Activated T-cell treated with anti-CD3 and anti-CD28 coated beads, Interleukin-2, amount 50 U/mL, for 24 hours (primary cell): ENCODE measurements around the gene MYO7A.

Source experiments
- DNase-seq: peaks from one replicate; pipeline ENCODE4 v3.0.0-alpha.2; 2020
- H3K27ac Mint-ChIP-seq: 2 replicates; pipeline ENCODE4 v1.8.0; 2020; ENCODE audit warnings: mild to moderate bottlenecking, mixed read lengths
- H3K27me3 Mint-ChIP-seq: 2 replicates; pipeline ENCODE4 v1.8.0; 2020; ENCODE audit warnings: mixed read lengths
- H3K36me3 Mint-ChIP-seq: 2 replicates; pipeline ENCODE4 v1.8.0; 2020; ENCODE audit warnings: low read depth, mixed read lengths
- H3K4me1 Mint-ChIP-seq: 2 replicates; pipeline ENCODE4 v1.8.0; 2020; ENCODE audit warnings: low read depth, mixed read lengths
- H3K4me3 Mint-ChIP-seq: 2 replicates; pipeline ENCODE4 v1.8.0; 2020; ENCODE audit warnings: mild to moderate bottlenecking, moderate library complexity, mixed read lengths
- H3K9me3 Mint-ChIP-seq: 2 replicates; pipeline ENCODE4 v1.8.0; 2020; ENCODE audit warnings: mixed read lengths

Gene MYO7A

DNA sequence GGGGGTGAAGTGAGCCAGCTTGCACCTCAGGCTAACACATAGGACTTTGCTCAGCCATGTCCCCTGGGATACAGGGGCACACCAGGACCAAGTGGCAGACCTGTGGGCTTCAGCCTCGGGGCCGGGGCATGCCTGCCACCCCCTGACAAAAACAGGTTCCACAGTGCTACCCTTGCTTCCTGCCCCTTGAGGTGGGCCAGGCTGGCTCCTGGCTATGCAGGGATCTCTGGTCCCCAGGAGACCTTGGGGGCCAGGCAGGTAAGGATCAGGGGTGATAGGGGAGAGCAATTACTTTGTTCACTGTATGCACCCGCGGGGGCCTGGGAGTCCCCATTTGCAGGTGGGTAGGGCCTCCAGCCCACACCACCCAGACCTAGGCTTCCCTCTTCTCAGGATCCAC, 2.4 kb upstream of the MYO7A start:
- Mint-ChIP-seq H3K36me3 (no peaks in the 10 kb centered on the region), H3K4me3 (no peak overlapping the region), H3K4me1 (peaks cover 14% of the 10 kb centered on the region), H3K9me3 (no peaks in the 10 kb centered on the region), H3K27ac (no peak overlapping the region), H3K27me3 (peaks cover 13% of the 10 kb centered on the region)
- no peak for DNase-seq

DNA sequence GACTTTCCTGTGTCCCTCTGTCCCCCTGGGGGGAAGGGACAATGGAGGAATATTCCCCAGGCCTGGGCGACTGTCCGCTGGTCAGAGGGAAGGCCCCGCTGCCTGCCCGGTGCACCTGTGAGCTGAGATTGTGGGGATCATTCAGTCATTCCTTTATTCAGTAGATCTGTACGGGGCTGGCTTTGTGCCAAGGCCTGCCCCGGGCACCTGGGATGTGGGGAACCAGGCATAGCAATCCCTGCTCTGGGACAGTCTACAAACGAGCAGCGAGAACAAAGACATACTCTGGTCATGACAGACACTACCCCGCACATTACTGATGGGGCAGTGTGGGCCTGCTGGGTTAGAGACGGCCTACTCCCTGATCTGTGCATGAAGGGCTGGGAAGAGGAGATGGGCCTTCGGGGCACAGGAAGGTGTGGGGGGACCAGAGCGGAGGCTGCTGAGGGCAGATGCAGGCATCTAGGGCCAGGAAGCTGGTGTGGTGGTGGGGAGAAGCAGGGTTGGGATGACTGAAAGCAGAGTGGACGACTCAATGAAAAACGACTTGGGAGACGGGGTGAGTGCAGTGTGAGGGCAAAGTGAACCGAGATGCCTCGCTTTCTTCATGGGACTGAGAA, 1.8 kb upstream of the MYO7A start:
- Mint-ChIP-seq H3K27me3 (peaks cover 13% of the 10 kb centered on the region), H3K4me3 (no peak overlapping the region), H3K27ac (no peak overlapping the region), H3K9me3 (no peaks in the 10 kb centered on the region), H3K4me1 (peaks cover 14% of the 10 kb centered on the region), H3K36me3 (no peaks in the 10 kb centered on the region)
- DNase-seq: no peak

DNA sequence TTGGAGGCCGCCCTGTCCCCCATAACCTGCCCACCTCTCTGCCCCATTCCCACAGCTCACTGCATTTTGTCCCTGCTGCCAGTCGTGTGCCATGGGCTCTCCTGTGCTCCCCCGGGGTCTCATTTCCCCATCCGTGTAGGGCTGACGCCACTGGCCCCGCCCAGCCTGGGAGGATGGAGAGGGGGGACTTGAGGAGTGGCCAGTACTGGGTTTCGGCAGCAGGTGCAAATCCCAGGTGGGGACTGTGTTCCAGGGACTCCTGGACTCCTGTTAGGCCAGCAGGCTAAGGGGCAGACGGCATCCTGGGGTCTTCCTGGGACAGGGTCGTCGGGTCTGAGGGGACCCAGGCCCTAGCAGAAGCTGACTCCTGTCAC, 1.2 kb upstream of the MYO7A start:
- Mint-ChIP-seq H3K27ac (no peak overlapping the region), H3K36me3 (no peaks in the 10 kb centered on the region), H3K4me3 (peak overlapping the region; percentile 45), H3K9me3 (no peaks in the 10 kb centered on the region), H3K27me3 (peaks cover 13% of the 10 kb centered on the region), H3K4me1 (peaks cover 14% of the 10 kb centered on the region)
- no peak for DNase-seq

DNA sequence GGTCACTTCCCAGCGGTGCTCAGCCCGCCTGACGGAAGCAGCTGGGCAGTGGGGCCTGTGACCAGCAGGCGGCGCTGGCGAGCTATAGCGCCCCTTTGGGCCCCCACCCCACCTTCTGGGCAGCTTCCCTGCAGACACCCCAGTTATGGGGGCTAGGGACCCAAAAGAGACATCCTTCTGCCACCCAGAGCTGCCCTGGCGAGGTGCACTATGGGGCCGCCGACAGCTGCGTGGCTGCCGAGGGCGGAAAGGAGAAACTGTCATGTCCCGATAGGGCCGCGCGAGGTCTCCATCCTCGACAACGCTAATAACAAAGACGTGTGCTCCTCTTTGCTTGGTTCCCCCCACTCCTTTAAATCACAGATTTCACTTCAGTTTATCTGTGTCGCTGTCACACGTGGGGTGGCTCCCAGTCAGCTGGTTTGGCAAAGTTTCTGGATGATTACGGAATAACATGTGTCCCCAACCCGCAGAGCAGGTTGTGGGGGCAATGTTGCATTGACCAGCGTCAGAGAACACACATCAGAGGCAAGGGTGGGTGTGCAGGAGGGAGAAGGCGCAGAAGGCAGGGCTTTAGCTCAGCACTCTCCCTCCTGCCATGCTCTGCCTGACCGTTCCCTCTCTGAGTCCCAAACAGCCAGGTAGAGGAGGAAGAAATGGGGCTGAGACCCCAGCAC, 673 bp upstream of the MYO7A start:
- peaks cover 14% of the 10 kb centered on the region for H3K4me1 Mint-ChIP-seq
- peak; percentile 82 for DNase-seq
- no peaks in the 10 kb centered on the region for H3K36me3 Mint-ChIP-seq
- peaks cover 13% of the 10 kb centered on the region for H3K27me3 Mint-ChIP-seq
- peak overlapping the region; percentile 45 for H3K4me3 Mint-ChIP-seq
- H3K27ac Mint-ChIP-seq: no peak overlapping the region
- H3K9me3 Mint-ChIP-seq: no peaks in the 10 kb centered on the region

DNA sequence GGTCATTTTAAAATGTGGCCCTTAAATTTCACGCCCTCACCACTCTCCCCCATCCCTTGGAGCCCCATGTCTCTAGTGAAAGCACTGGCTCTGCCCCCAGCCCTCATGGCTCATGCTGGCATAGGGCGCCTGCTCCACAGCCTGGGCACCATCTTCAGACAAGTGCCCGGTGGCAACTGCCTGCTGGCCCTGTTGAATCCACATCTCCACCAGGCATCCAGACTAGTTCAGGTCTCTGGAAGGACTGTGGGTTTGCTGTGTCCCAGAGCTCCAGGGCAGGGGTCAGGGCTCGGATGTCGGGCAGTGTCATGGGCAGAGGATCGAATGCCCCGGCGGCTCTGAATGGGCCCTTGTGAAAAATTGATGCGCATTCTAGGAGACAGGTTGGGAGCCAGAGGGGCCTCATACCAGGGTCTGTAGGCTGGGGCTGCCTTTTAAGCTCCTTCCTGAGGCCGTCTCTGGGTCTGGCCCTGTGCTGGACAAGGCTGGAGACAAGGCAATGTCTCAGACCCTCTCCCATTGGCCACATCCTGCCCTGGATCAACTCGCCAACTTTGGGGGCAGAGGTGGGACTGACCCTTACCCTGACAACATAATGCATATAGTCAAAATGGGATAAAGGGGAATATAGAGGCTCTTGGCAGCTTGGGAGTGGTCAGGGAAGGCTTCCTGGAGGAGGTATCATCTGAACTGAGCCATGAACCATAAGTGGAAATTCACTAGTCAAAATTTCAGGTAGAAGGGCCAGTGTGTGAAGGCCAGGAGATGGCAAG, 1.2 kb downstream of the MYO7A start:
- peaks cover 13% of the 10 kb centered on the region for H3K27me3 Mint-ChIP-seq

DNA sequence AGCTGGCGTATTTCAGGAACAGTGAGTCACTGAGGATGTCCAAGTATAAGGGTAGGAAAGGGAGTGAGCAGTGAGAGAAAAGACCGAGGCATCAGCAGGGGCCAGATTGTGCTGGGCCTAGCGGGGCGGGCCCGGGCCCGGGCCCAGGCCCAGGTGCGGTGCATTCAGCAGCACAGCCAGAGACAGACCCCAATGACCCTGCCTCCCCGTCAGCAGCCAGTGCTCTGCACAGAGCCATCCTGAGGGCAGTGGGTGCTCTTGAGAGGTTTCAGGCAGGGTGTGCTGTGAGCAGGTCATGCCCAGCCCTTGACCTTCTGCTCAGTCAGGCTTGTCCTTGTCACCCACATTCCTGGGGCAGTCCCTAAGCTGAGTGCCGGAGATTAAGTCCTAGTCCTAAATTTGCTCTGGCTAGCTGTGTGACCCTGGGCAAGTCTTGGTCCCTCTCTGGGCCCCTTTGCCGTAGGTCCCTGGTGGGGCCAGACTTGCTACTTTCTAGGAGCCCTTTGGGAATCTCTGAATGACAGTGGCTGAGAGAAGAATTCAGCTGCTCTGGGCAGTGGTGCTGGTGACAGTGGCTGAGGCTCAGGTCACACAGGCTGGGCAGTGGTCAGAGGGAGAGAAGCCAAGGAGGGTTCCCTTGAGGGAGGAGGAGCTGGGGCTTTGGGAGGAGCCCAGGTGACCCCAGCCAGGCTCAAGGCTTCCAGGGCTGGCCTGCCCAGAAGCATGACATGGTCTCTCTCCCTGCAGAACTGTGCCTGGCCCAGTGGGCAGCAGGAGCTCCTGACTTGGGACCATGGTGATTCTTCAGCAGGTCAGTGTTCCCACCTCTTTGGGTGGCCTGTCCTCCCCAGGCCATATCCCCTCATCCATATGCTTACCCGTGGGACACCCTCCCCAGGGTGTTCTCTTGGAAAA, 2.1 kb downstream of the MYO7A start:
- Mint-ChIP-seq H3K27me3 (peaks cover 13% of the 10 kb centered on the region), H3K4me1 (peaks cover 15% of the 10 kb centered on the region), H3K36me3 (no peaks in the 10 kb centered on the region), H3K27ac (no peak overlapping the region), H3K4me3 (no peak overlapping the region), H3K9me3 (no peaks in the 10 kb centered on the region)
- no peak for DNase-seq

More for the DNA sequence above, 1.2 kb downstream of the MYO7A start:
- Mint-ChIP-seq H3K4me1 (peaks cover 14% of the 10 kb centered on the region), H3K9me3 (no peaks in the 10 kb centered on the region), H3K27ac (no peak overlapping the region), H3K36me3 (no peaks in the 10 kb centered on the region), H3K4me3 (no peak overlapping the region)
- DNase-seq: no peak

DNA sequence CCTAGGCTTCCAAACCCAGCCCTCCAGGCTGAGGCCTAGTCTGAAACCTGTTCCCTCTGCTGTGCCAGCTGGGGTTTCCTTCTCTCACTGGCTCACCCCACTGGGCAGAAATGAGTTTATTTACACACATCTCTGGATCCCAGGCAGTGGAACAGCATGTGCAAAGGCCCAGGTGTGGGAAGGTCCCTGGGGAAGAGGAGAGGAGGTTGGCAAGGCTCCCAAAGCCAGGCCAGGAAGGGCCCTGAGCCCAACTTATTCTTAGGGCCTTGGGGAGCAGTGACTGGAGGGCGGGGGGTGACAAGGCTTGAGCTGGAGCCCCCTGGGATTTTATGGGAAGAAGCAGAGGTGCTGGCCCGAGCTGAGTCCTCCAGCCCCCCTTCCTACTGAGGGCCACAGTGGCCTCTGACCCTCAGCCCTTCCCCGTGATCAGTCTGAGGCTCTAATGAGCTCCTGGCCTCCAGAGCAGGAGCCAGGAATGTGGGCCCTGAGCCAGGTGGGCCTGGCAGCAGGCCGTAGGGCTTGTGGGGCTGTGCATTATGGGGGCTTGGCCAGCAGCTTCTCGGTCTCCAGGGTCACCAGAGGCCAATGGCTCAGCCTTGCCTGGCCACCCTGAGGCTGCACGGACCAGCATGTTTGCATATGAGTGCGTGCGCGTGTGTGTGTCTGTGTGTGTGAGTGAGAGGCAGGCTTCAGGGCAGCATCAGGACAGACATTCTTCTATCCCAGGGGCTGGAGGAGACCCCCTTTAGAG, 2.9 kb downstream of the MYO7A start:
- DNase-seq: no peak
- H3K9me3 Mint-ChIP-seq: no peaks in the 10 kb centered on the region
- H3K27me3 Mint-ChIP-seq: peaks cover 13% of the 10 kb centered on the region
- H3K4me3 Mint-ChIP-seq: no peak overlapping the region
- peaks cover 21% of the 10 kb centered on the region for H3K4me1 Mint-ChIP-seq
- H3K27ac Mint-ChIP-seq: no peak overlapping the region
- no peaks in the 10 kb centered on the region for H3K36me3 Mint-ChIP-seq

DNA sequence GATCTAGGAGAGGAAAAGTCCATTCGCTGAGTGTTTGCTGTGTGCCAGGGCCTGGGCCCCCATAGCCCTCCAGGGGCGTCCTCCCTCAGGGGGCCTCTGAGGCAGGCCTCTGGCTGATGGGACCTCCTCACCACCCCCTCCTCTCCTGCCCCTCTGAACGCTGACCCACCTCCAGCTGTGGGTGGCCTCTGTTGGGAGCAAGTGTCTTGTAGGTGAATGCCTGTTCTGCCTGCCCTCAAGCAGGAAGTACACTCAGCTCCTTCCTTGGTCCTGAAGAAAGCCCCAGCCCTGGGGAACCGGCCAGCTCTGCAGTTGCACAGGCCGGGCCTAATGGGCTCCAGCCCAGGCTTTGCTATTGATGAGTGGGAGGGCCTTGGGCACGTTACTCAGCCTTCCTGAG, 3.5 kb downstream of the MYO7A start:
- H3K27me3 Mint-ChIP-seq: peaks cover 10% of the 10 kb centered on the region
- peaks cover 24% of the 10 kb centered on the region for H3K4me1 Mint-ChIP-seq
- H3K4me3 Mint-ChIP-seq: no peak overlapping the region
- no peaks in the 10 kb centered on the region for H3K9me3 Mint-ChIP-seq
- DNase-seq: no peak
- H3K27ac Mint-ChIP-seq: no peak overlapping the region
- H3K36me3 Mint-ChIP-seq: no peaks in the 10 kb centered on the region

DNA sequence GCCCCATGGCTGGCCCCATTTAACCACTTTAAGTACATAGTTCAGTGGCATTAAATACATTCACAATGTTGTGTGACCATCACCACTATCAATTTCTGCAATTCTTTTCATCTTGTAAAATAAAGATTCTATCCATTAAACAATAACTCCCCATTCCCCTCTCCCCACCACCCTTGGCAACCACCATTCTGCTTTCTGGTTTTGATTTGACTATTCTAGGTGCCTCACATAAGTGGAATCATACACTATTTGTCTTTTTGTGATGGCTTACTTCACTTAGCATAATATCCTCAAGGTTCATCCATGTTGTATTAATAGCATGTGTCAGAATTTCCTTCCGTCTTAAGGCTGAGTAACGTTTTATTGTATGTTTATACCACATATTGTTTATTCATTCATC, 7.0 kb downstream of the MYO7A start:
- Mint-ChIP-seq H3K4me1 (peaks cover 12% of the 10 kb centered on the region), H3K27me3 (peaks cover 27% of the 10 kb centered on the region), H3K36me3 (no peaks in the 10 kb centered on the region), H3K4me3 (no peak overlapping the region), H3K9me3 (no peaks in the 10 kb centered on the region), H3K27ac (no peak overlapping the region)
- DNase-seq: no peak

DNA sequence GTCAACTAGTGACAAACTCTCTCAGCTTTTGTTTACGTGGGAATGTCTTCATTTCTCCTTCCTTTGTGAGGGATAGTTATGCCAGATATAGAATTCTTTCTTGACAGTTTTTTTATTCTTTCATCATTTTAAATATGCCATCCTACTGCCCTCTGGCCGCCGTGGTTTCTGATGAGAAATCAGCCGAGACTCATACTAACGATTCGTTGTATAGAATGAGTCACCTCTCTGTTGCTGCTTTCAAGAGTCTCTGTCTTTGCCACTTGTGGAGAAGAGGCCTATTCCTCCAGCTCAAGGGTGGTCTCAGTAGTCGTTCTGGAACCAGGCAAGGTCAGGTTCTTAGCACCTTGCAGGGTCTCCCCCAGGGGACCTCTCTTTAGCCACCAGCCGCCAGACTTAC, 8.0 kb downstream of the MYO7A start:
- no peak overlapping the region for H3K27ac Mint-ChIP-seq
- DNase-seq: no peak
- peaks cover 27% of the 10 kb centered on the region for H3K27me3 Mint-ChIP-seq
- H3K4me3 Mint-ChIP-seq: no peak overlapping the region
- no peaks in the 10 kb centered on the region for H3K9me3 Mint-ChIP-seq
- no peaks in the 10 kb centered on the region for H3K36me3 Mint-ChIP-seq
- H3K4me1 Mint-ChIP-seq: peaks cover 12% of the 10 kb centered on the region

DNA sequence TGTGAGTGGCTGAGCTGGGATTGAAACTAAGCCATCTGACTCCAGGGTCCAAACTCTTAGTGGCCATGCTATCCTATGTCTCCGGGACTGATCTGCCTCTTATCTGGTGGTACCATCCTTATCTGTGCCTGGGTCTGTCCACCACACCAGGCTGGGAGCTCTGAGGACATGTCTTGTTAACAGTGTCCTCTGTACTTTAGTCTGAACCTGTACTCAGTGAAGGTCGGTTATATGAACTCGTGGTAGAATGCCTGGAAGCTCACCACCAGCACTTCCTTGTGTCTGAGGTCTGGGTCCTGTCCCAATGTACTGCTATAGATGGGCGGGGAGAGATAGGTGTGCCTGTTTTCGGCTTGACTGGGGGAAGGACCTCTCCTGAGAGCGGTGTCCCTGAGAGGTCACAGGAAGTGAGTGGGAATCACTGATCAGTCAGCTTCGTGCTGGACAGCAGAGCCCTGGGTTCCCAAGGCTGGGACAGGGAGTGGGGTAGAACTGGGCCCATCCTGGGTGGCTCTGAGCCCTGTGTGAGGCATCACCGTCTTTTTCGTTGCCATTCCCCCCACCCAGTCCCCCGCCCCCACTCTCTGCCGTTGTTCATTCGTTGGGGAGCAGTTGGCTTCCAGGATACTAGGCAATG, 8.9 kb downstream of the MYO7A start:
- no peaks in the 10 kb centered on the region for H3K9me3 Mint-ChIP-seq
- H3K27me3 Mint-ChIP-seq: peaks cover 27% of the 10 kb centered on the region
- H3K36me3 Mint-ChIP-seq: no peaks in the 10 kb centered on the region
- H3K4me3 Mint-ChIP-seq: no peak overlapping the region
- H3K4me1 Mint-ChIP-seq: peaks cover 14% of the 10 kb centered on the region
- DNase-seq: no peak
- H3K27ac Mint-ChIP-seq: no peak overlapping the region

DNA sequence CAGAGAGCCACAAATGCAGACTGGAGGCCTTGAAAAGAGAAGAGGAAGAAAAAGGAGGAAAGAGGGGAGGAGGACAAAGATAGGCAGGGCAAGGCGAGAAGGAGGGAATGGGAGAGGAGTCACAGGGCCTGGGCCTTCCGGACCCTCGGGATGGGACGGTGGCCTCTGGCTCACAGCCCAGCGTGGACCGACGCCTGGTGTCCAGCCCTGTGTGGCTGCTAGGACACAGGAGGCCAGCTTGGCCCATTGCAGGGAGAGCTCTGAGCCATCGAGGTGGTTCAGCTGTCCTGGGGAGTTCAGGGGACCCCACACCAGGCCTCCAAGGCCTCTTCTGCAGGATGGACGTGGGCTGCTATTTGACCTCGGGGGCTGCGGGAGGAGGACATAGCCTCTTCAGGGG, 9.4 kb downstream of the MYO7A start:
- Mint-ChIP-seq H3K9me3 (no peaks in the 10 kb centered on the region), H3K36me3 (no peaks in the 10 kb centered on the region), H3K27me3 (peaks cover 27% of the 10 kb centered on the region), H3K27ac (no peak overlapping the region), H3K4me1 (peaks cover 19% of the 10 kb centered on the region), H3K4me3 (no peak overlapping the region)
- no peak for DNase-seq

DNA sequence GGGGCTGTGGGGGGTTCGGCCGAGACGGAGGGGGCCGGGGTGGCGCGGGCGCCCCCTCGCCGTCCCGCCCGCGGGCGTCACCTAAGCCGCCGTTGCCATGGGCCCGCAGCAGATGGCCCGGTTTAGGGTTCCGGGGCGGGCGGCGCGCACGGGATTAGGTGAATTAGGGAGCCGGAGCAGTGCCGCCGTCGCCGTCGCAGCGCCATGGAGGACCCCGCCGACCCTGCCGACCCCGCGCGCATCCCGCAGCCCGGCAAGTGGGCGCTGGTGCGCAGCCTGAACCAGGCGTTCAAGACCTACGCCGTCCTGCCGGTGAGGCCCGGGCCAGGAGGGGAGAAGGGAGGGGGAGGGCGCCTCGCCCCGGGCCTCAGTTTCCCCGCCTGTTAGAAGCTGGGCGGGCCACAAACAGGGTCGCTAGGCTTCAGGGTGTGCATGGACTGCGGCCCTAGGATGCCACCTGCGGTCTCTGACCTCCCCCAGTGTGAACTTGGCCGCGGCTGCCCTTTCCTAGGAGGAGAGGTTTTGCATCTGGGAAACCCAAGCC, 10.1 kb downstream of the MYO7A start:
- H3K4me3 Mint-ChIP-seq: no peak overlapping the region
- peaks cover 26% of the 10 kb centered on the region for H3K4me1 Mint-ChIP-seq
- no peak for DNase-seq
- H3K27me3 Mint-ChIP-seq: peaks cover 27% of the 10 kb centered on the region
- H3K27ac Mint-ChIP-seq: no peak overlapping the region
- H3K36me3 Mint-ChIP-seq: no peaks in the 10 kb centered on the region
- H3K9me3 Mint-ChIP-seq: no peaks in the 10 kb centered on the region
